NCI-H748 (cell line): ENCODE data around the gene SPACA6.
A peak's percentile ranks its signal among the peaks of the same experiment; 100 is the strongest.
"Not testable (repeated sequence)": the region's sequence is repeated elsewhere in the genome, so short reads cannot be mapped to it uniquely, and the experiment has no call there.

Experiments used
- DNase-seq: peaks from one replicate; lab custom pipeline; 2025; ENCODE audit not compliant: unreplicated experiment; lab: John Stamatoyannopoulos, UW

SPACA6 gene, protein sequence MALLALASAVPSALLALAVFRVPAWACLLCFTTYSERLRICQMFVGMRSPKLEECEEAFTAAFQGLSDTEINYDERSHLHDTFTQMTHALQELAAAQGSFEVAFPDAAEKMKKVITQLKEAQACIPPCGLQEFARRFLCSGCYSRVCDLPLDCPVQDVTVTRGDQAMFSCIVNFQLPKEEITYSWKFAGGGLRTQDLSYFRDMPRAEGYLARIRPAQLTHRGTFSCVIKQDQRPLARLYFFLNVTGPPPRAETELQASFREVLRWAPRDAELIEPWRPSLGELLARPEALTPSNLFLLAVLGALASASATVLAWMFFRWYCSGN

DNA sequence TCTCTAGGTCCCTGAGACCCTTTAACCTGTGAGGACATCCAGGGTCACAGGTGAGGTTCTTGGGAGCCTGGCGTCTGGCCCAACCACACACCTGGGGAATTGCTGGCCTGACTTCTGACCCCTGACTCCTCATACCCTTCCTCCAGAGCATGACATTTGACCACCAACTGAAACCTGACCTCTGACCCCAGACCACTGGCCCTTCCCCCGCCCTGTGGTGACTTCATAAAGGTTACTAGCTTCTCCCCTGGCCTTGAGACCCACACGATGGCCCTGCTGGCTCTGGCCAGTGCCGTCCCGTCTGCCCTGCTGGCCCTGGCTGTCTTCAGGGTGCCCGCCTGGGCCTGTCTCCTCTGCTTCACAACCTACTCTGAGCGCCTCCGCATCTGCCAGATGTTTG, at the start of gene SPACA6:
Gene SPACA6, plus strand, starts transcription at position 71 of the 400 bp plus-strand sequence. Its CDS starts 197 bp downstream, at position 268.
- DNase-seq: no peak

DNA sequence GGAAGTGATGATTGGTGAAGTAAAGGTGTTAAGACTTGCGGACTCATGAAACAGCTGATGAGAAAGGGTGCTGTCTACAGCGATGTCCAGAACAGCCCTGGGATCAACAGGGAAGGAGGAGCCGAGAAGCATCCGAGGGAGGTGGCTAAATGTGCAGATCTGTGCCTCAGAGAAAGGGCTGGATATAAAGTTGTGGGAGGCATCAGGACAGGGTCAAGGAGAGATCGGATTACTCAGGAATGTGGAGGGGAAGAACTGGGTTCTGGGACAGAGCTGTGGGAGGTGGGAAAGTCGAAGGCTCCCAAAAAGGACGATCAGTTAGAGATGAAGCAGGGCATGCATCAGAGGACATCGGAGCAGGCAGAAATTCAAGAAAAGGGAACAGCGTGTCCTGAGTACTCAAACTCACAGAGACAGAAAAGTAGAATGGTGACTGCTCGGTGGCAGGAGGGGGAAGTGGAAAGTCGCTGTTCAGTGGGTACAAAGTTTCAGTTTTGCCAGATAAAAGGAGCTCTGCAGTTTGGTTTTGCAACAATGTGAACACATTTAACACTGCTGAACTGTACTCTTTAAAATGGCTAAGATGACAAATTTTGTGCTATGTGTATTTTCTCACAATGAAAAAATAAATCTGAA, 48.4 kb upstream of the SPACA6 start:
- no peak for DNase-seq

DNA sequence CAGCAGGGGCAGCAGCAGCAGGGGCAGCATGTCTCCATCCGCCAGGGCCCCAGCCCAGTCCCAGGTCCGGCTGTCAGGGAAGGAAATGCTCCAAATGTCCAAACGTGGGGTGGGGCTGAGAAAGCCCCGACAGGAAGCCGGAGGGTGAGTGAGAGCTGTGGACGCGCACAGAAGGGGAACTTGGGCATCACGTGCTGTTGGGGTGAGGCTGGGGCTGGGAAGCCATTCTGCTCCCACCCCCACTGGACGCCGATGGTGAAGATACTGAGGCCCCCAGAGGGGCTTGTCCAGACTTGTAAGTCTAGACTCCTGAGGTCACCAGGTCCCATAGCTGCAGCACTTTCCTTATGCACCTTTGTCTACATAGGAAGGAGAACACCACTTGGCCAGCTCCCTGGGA, 46.4 kb upstream of the SPACA6 start, which contains the start of gene SIGLEC14:
Gene SIGLEC14, minus strand, starts transcription at position 96 of the 400 bp plus-strand sequence. Its CDS starts 66 bp downstream, at position 30.
- DNase-seq: not testable (repeated sequence)

DNA sequence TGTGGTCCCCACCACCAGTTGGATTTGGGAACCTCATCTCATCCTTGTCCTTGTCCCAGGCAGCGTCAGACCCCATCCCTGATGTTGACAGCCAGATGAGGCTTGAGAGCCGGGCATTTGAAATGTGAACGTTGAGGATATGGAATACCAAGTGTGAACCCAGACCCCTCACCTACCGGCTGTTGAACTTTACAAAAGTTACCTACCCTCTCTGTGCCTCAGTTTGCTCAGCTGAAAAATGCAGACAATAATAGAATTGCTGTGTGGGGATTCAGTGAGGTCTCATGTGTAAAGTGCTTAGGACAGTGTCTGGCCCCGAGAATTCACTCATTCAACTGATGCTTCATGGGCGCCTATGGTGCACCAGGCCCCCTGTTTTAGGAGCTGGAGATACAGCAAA, 45.8 kb upstream of the SPACA6 start:
- DNase-seq: no peak

DNA sequence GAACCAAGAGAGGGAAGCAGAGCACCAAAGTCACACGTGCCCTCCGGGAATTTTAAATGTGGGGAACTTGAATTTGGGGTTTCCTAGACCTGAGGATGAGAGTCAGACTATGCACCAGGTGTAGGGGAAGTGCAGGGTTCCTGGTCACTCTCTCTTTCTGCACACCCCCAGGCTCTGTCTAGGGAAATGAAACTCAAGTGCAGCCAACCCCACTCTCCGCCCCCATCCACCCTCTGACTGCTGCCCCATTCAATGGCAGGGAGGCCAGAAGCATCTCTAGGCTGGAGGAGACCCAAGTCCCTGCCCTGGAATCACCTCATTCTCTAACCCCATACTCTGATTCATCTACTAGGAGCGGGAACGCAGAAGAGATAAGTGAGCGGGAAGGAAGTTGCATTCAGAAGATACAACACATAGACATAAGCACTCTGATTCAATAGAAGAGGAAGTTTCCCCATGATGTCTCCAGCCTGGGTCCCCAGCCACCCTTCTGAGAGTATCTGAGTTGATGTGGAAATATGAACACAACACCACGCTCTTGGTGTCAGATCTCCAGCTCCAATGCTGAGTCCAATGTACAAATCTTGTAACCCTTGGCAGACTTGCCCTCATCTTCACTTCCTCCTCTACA, 41.8 kb upstream of the SPACA6 start:
- DNase-seq: no peak

DNA sequence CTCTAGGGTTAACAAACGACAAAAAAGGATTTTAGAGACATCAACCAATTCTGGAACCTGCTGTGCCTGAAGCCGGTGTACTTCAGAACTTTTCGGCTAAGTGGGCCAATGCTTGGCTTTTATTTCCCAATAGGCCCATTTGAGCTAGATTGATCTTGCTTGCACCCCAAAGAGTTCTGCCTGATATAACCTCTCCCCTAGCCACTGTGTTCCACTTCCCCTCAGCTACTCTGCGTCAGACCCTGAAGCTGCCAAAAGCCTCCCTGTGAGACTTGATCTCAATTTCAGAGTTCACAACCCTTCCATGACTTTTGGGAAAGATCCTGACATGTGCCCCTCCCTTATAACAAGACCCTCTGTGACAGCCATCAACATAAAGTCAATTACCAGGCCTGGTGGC, 40.9 kb upstream of the SPACA6 start:
- DNase-seq: no peak

DNA sequence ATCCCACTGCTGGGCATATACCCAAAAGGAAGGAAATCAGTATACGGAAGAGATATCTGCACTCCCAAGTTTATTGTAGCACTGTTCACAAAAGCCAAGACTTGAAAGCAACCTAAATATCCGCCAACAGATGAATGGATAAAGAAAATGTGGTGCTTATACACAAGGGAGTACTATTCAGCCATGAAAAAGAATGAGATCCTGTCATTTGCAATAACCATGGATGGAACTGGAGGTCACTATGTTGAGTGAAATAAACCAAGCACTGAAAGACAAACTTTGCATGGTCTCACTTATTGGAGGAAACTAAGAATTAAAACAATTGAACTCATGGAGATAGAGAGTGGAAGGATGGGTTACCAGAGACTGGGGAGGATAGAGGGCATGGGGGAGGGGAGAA, 40.0 kb upstream of the SPACA6 start:
- no peak for DNase-seq

DNA sequence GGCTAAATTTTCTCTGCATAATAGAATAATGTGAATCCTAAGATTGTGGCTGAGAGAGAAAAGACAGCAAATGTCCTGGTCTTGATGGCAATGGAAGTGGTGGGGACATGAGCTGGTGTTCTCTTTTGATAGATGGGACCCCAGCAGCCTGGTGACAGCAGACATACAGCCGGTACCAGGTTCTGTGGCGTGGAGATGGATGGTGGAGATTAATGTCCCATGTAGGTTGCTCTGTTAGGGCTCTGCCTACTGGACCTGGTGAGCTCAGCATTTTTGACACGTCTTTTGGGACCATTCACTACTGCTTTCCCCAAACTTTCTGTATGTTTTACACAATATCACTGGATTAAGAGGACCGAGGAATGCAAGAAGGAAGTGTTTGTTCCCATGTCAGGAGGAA, 38.3 kb upstream of the SPACA6 start:
- peak; percentile 10 for DNase-seq

DNA sequence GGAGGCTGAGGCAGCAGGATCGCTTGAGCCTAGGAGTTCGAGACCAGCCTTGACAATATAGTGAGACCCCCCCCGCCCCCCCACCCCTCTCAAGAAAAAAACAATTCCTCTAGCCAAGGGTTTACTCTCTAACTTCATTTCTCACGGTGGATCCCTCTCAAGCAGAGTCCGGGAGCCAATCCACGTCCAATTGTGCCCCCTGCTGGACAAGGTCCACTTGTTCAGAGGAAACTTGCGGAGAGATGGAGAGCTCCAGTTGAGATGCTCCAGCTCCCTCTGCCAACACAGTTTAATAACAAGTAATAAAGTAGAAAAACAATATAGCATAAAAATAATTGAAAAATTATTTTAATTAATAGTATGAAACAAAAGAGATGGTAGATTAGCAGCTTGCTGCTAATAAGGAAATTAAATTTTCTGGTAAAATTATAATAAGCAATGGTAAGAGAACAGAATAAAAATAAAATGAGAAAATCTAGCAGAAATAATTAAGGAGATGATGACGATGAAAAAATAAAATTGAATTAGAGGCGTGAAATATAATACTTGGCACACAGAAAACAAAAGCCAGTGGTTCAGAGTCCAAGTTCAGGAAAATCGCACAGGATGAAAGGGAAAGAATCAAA, 32.0 kb upstream of the SPACA6 start:
- peak; percentile 80 for DNase-seq

DNA sequence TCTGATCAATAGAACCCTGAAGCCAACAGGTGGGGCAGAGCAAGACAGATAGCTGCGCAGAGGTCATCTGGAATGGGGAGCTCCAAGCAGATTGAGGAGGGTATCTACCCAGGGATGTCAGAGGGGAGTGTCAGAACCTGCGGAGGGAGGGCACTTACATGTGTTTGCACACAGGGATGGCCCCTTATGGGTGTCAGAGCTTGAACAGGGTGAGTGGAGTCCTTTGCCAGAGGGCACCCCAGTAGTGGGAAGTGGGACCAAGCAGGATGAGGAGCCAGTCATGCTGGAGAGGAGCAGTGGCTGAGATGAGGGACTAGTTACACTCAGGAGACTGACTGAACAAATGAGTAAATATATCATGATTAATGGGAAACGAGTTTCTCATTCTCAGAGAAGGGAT, 29.5 kb upstream of the SPACA6 start:
- no peak for DNase-seq

DNA sequence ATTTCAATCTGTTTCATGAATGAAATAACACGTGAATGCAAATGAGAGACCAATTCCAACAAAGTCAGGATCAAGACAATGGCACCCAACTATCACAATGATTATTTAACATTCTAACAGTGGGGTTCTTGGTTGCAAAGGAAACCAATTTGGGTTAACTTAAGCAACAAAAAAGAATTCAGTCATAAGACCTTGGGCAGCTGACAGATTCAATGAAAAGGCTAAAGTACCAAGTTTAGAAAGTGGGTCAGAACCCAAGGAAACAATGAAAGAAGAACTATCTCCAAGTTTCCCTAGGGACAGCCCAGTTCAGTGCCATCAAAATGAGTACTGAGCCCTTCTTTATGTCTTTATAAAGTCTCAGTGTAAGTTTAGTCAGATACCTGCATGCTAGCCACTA, 29.0 kb upstream of the SPACA6 start:
- no peak for DNase-seq

DNA sequence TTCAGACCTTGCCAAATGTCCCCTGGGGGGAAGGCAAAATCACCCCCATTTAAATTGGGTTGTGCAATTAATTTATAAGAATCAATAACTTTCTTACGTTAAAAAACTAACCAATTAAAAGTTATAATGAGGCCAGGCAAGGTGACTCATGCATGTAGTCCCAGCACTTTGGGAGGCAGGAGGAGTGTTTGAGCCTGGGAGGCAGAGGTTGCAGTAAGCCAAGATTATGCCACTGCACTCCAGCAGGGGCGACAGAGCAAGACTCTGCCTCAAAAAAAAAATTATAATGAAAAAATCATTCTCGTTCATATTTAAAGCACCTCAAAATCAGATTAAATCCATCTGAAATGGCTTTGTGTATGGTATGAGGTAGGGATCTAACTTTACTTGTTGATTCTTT, 28.1 kb upstream of the SPACA6 start:
- no peak for DNase-seq

DNA sequence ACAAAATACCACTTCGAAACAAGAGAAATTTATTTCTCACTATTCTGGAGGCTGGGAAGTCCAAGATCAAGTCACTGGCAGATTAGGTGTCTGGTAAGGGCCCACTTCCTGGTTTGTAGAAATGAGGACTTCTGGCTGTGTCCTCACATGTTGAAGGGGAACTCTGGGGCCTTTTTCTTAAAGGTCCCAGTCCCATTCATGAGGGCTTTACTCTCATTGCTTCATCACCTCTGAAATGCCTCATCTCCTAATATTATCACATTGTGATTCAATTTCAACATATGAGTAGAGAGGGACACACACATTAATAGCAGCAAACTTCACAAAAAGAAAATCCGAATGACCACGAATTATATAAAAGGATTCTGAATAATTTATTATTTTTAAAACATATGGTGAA, 24.9 kb upstream of the SPACA6 start:
- DNase-seq: no peak

DNA sequence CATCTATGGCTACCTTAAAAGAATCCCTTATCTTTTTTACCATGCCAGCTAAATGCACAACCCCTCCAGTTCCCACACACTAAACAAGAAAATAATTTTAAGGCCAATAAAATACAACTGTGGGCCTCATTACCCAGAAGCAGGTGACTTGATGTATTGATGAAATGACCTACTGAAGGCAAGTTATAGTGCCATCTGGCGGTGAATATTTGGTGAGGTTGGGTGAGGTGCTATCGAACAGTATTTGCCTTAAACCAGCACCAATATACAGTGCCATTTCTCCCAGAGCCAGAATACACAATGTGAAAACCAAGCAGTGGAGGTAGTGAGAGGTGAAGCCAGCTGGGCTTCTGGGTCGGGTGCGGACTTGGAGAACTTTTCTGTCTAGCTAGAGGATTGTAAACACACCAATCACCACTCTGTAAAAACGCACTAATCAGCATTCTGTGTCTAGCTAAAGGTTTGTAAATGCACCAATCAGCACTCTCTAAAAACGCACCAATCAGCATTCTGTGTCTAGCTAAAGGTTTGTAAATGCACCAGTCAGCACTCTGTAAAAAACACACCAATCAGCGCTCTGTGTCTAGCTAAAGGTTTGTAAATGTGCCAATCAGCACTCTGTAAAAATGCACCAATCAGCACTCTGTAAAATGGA, 17.1 kb upstream of the SPACA6 start:
- peak; percentile 59 for DNase-seq

DNA sequence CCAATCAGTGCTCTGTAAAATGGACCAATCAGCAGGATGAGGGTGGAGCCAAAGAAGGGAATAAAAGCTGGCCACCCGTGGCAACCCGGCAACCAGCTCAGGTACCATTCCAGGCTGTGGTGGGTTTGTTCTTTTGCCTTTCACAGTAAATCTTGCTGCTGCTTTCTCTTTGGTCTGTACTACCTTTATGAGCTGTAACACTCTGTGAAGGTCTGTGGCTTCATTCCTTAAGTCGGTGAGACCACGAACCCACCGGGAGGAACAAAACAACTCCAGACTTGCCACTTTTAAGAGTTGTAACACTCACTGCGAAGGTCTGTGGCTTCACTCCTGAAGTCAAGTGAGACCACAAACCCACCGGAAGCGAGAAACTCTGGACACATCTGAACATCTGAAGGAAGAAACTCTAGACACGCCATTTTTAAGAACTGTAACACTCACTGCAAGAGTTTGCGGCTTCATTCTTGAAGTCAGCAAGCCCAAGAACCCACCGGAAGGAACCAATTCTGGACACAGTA, 16.5 kb upstream of the SPACA6 start:
- no peak for DNase-seq

DNA sequence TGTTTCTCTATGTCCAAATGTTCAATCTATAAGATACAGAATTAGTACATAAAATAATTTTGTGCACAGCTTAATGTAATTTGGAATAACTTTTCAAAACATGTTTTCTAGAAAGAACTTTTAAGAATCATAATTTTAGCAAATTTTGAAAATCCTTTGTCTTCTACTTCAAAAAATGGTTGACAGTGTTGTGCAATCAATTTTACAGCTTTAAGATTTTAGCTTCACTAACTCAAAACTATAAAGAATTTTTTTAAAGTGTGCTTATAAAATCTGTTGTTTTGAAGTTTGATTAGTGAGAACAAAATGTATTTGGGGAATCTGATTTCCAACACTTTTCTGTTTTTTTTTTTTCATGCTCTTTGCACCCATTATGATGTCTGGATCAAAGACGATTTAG, 12.7 kb upstream of the SPACA6 start:
- no peak for DNase-seq

DNA sequence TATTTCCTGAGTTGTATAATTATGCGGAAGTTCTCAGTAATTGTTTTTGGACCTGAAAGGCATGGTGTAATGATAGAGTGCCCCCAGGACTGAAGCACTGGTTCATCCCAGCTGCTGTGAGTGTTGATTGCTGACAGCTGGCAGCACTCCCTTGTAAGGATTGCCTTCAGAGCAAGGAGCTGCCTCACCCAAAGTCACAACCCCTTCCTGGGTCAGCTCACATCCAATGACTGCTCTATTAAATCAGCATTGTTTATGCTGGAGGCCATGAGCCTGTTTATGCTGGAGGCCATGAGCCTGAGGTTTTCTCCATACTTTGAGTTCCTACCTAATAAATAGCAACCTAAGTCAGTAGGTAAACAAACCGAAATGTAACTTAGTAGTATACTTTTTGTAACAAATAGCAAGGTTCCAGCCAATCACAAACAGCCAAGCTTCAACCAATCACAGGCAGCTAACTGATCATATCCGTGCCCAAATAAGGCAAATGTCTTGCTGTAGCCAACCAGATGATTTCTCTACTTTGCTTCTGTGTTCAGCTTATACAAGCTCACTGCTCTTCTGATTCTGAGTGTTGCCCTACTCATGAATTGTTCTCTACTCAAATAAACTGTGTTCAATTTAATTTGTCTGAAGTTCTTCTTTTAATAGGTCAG, 11.7 kb upstream of the SPACA6 start:
- DNase-seq: no peak

DNA sequence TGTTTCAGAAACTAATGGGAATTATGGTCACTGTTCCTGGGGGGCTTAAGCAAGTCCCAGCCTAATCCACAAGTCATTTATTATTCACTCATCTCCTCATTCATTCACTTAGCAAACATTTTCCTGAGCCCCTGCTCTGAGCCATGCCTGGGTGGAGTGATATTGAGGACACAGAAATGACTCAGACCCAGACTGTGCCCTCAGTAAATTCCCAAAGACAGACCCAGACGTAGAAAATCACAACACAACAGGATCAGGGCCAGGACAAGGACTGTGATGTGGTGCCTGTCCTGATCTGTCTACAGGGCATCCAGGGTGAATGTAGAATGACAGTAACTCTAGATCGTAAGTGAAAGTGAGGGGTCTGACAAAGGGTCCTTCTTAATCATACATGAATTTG, 7.0 kb upstream of the SPACA6 start:
- no peak for DNase-seq

DNA sequence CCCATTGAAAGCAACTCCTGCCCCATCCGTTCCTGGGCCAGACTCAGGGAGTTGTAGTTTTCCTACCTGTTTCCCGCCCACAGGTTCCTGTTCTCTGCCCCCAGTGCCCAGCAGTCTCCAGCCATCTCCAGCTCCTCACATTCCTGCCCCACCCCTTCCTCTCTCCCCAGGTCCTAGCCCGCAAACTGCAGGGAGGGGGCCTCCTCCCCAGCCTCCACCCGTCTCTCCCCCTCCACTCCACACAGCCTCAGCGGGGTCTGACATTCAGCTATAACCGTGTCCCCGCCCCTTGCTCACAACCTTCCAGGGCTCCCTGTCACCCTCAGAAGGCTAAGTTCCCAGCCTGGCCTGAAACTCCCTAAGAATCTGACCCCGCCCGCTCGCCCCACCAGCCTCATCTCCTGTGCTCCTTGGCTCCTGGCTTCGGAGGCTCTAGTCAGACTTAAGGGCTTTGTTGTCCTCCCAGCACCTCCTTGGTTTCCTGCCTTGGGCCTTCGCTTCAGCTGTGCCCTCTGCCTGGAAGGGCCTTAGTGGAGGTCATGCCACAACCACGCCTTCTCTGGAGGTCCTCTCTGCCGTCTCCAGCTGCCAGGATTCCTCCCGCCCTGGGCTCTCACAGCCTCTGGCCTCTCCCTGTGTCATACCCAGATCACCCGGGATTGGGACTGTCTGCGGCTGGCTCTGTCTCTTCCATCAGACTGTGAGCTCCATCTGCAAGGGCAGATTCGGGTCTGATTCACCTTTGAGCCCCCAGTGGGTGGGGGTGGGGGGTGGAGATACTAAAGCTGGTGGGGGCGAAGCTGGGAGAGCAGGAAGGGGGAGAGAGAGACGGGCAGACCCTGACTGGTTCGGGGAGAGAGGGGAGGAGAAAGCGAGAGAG, 5.1 kb upstream of the SPACA6 start:
- DNase-seq: peak; percentile 62
